NCI-H146 treated with DMSO at 0.1 percent for 48 hours (cell line): ENCODE results near the gene NAT9.
A peak's percentile ranks its signal among the peaks of the same experiment; 100 is the strongest.

ENCODE experiments used
- DNase-seq: peaks from one replicate; lab custom pipeline; 2025; ENCODE audit not compliant: unreplicated experiment; lab: John Stamatoyannopoulos, UW

The NAT9 gene

GRCh38 chr17:74776044-74776962 is at the start of gene NAT9:
TSS of gene NAT9 (minus strand) at chr17:74776345. CDS start at chr17:74775698, 647 bp downstream.
- DNase-seq = peak; percentile 86

- no peak for DNase-seq
Measured at GRCh38 chr17:74824961-74825627, 48.9 kb upstream of the NAT9 start.

DNA sequence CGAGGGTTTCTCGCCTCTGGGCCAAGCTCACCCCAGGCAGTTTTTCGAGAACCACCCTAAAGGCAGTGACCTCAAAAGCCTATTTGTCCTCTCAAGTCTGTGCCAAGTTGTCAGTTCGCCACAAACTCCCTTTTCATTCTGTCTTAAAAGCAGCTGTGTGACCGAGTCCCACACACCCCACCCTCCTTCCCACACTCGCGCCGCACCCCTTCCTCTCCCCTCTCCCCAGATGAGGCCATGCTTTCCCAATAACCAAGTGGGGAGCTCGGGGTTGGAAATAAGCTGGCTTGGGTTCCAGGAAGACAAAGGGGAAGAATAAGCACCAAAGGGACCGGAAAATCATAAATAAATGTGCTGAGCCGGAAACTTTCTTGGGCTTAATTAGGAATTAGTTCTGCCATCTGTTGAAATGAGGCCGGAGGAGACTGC is 46.8 kb upstream of the NAT9 start:
- no peak for DNase-seq

DNA sequence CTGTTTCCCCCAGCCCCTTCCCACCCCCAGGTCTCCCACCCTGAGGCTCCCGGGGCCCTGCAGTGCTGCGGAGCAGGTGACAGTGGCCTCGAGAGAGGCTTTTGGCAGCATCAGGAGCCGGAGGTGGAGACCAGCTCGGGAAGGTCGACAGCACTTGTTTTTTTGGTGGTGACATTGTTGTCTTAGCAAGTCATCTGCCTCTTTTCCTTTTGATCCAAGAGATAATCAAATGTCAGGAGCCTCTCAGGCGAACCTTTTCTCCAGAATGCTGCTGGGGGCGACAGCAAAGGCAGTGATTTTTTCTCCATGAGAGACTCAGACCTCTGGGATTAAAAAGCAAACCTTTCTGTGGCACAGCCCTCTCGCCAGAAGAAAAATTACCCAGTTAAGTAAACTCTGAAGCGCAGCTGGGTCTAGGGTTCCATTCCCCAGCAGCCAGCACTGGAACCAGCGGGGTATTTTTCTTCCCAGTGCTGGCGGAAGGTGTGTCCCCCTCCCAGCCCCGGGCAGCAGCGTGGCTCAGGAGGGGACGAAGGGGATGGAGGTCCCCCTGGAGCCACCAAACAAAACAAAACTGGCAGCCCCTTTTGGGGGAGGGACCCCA is 46.3 kb upstream of the NAT9 start:
- DNase-seq = no peak

DNA sequence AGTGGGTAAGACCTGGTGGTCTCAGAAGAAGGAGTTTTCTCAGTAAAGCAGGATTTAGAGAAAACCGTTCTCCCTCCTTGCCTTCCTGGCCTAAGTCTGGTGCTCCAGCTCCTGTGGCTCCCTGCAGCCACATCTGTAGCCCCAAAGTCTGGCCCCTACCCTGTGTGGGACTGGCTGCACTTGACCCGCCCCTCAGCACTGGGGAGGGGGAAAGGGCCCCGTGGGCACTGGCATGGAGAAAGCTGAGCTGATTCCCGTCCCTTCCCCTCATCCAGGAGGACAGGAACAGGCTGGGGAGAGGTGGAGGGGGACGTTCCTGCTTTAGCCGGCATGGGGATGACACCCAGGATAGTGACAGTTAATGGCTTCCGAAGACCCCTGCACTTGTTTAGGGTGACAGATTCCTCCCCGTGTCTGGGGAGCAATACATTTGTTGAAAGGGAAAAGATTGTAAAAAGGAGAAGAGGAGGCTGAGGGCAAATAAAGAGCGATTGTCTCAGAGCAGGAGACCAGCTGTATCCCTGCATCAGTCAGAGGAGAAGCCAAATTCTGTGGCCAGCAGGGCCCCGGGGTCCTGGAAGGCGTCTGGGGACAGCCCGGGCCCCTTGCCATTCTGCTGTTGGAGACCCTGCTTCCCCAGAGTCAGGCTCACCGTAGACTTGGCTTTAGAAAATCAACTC is 45.6 kb upstream of the NAT9 start:
- no peak for DNase-seq

DNA sequence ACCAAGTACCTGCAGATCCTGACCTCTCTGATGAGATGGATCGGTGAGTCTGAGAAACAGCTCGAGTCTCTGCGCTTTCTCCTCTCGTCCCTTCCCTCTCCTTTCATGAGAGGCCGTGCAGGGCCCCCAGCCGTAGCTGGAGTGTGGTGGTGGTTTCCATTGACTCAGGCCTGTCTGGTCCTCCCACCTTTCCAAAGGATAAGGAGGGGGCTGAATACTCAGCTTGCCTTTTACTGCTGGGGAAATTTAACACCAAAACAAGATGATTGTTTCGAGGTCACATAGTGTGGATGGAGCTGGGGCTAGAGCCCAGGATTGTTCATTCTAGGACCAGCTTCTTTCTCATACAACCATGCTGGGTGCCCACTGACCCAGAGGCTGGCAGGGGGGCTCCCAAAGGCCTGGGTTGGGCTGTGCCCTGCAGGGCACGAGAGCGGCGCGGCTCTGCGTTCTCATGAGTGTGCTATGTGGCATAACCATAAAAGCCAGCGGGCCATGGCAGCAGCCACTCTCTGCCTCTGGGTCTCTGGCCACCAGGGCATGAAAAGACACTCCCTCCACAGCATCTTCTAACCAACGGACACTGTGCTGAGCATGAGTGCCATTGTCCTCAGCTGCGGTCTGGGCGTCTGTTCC is 43.8 kb upstream of the NAT9 start:
- no peak for DNase-seq

DNA sequence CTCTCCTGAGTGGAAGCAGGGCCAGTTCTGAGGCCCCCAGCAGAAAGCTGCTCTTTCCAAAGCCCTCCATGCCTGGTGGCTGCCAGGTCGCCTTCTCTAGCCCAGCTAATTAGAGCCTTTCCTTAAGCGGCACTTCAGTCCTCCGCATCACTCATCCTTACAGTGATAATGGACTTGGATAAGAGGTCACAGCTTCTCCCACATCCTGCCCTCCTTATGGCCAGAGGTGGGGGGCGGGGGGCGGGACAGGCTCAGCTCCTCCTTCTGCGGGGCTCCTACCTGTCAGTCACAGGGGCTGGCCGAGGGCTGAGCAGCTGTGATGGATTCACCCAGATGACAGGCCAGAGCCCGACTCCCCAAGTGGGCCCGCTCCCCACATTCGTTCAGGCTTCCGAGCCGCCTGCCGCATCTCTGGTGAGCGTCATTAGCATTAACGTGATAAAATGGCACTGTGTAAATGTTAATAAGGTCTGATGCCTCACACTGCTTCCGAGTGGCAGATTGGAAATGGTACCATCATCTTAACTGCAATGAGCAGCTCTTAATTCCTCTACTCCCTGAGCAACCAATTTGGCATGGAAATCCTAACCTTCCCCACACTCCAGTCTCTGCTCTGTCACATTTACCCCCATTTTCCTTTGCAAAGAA is 42.3 kb upstream of the NAT9 start:
- DNase-seq = no peak

GRCh38 chr17:74816905-74817620 is 40.9 kb upstream of the NAT9 start:
- DNase-seq = no peak

DNA sequence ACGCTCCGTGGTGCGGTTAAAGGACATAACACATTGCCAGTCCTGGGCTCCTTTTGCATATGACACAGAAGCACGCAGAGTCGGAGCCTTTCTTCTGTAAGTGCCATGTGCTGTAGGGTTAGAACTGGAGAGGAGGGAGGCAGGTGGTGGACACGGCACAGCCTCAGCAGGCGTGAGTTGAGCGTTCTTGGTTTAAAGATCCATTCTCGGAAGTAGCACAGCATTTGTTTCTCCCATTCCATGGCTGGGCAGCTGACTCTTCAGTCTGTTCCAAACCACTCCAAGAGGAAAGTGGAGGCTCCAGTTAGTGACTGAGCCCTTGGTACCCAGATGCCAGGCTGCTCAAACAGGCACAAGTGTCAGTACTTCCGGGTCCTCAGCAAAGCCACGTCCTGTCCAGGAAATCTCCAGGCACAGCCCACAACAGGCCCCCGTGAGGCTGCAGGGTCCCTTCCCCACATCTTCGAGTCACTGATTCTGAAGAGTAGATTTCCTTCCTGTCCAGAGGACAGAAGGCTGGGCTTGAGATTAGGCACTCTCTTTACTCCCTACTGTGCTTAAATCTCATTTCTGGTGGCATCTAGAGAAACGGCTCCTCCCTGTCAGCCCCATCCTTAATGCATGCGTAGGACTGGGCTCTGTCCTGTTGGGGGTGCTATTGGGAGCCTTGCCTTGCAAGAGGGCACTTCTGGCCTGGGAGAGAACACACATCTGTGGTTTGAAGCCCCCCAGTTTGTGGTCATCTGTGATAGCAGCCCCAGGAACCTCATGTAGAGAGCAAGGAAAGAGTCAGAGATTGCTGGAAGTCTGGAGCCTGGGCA is 39.6 kb upstream of the NAT9 start:
- no peak for DNase-seq

DNA sequence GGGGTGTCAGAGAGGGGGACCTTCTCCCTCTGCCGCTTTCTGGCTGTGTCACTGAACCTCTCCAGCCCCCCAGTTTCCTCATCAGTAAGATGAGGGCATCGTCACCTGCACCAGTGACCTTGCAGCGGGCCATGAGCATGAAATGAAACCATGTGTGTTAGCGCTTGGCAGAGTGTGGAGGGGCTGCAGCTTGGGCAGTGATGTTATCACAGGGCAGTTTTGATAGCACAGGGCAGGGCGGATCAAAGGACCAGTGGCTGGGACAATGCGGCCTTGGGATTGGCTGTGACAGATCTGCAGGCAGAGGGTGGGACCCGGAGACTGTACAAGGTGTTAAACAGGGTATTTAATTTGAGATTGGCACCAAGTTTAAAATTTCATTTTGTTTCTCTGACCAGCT is 38.9 kb upstream of the NAT9 start:
- DNase-seq = no peak

DNA sequence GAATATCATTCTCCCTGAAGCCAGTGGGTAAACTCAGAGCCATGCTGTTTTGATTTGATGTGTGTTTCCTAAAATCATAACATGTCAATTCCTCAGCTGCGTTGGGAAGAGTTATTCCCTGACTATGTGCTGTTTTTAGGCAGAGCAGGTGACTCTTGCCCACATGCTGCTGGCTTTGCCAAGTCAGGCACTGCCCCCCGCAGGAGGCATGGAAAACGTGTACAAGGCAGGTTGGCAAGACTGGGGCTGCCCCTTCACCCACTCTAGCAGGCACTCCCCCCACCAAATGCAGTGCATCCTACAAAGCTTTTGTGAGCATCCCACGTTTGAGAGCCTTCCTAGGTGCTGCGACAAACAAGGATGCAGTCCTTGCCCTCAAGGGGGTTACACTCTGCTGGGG is 38.3 kb upstream of the NAT9 start:
- DNase-seq = no peak

DNA sequence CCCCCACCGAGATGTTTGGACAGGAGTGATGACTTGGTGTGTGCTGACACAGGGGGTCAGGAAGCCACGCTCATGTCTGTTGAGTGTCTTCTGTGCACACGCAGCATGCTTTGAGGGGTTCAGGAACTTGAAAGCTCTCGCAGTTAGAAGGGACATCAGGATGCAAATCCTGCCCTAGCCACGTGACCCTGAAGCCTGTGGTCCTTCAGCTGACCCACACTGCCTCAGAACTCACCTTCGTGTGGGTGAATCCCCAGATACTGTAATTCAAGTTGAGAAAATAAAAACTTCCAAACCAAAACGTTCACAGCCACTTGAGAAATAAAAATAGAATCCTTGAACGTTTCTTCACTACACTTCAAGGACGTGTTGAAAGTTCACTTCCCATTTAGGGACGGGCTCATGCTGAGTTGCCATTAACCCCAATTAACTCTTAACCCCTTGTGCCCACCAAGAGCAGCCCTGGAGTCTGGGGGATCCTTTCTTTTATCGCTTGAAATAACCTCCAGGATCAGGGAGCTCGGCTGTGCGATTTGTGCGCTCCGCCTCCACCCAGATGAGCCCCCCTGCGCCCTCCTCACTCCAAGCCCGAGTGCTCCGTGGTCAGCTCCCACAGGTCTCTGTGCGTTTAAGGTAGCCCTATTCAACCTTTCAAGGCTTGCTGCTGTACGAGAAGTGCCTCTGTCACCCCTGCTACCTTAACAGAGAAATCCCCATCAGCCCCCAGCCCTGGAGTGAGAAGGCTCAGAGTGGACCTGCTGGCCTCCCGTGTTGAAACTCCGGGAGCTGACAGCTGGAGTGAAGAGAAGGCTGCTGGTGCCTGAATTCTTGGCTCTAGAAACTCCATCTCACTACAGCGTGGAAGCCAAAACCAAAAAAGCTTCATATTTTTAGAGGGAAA is 36.2 kb upstream of the NAT9 start:
- no peak for DNase-seq

- DNase-seq = no peak
Measured at GRCh38 chr17:74810699-74811485, 34.7 kb upstream of the NAT9 start.

GRCh38 chr17:74808714-74809430 is 32.7 kb upstream of the NAT9 start:
- no peak for DNase-seq

DNA sequence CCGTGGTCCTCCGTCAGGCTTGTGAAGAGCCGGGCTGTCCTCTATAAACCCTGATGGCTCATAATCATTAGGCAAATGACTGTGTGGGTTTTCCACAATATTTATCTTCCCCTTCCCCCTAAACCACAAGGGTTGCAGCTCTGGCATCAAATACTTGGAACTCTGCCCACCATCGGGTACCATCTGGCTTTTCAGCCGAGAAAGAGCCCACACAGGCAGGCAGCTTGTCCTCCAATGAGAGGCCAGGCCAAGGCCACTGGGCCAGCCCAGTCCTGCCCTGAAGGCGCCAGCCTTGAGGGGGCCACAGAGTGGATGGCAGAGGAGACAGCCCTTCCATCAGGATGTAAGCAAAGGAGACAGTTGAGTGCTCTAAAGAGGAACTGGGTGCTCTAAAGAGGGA is 31.8 kb upstream of the NAT9 start:
- DNase-seq = no peak

- no peak for DNase-seq
Measured at GRCh38 chr17:74807441-74807840, 31.3 kb upstream of the NAT9 start.
